D721Med (cell line): ENCODE measurements around the gene SHB.

Experiments used
- DNase-seq: peaks from one replicate; pipeline ENCODE4 v3.0.0; 2011; ENCODE audit warnings: low spot score; ENCODE audit not compliant: insufficient read length
- FAIRE-seq: peaks from 2 replicates; lab custom pipeline; 2011; peaks lifted over from hg19 to GRCh38; lab: Jason Lieb, UNC
- TF ChIP-seq, protein P1 (sequence below): IDR thresholded peaks from 2 replicates; pipeline ENCODE4 v1.5.1; 2012; ENCODE audit warnings: mild to moderate bottlenecking, control low read depth; ENCODE audit not compliant: insufficient read depth; ENCODE audit errors: missing control alignments

The SHB gene

DNA sequence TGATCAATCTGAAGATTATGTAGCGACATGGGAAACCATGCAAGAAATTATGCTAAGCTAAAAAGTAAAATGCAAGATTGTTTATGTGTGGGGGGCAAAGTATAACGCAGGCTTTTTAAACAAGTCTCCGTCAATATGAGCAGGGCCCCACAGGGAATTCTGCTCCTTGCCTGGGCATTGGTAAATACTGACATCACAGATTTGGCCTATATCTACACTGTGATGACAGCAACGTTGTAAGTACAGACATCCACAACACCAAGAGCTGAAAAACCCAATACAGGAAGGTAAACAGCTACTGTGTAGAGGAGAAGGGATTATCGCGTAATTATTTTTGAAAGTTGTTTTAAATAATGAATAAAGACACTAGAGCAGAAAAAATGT is 90.6 kb downstream of the SHB start:
- no peak for DNase-seq
- no peak for FAIRE-seq
- TF ChIP-seq, protein P1, sequence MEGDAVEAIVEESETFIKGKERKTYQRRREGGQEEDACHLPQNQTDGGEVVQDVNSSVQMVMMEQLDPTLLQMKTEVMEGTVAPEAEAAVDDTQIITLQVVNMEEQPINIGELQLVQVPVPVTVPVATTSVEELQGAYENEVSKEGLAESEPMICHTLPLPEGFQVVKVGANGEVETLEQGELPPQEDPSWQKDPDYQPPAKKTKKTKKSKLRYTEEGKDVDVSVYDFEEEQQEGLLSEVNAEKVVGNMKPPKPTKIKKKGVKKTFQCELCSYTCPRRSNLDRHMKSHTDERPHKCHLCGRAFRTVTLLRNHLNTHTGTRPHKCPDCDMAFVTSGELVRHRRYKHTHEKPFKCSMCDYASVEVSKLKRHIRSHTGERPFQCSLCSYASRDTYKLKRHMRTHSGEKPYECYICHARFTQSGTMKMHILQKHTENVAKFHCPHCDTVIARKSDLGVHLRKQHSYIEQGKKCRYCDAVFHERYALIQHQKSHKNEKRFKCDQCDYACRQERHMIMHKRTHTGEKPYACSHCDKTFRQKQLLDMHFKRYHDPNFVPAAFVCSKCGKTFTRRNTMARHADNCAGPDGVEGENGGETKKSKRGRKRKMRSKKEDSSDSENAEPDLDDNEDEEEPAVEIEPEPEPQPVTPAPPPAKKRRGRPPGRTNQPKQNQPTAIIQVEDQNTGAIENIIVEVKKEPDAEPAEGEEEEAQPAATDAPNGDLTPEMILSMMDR, result no peak

DNA sequence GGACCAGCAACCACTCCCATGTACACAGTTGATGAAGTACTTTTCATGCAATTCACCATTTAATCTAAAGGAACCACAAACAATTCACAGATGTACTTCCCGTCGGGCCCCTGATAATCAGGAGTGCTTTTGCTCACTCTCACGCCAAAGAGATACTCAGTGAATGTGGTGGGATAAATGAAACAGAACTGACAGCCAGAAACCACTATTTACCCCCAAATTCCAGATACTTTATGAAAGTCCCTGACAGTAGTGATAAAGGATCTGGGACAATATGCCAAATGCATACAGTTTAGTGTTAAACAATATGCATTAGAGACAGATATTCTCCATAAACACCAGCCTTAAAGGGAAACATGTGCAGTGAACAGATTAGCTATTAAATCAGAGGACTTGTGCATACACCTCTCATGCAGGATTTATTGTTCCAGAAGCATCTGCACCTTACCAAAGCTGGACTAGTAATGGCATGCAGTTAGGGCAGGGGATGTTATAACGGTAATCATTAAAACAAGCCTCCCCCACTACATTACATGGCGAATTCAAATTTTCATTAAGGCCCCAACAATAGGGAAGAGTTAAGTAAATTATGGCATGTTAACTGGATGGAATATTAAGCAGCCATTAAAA is 91.1 kb downstream of the SHB start:
- TF ChIP-seq, protein P1, result no peak
- no peak for FAIRE-seq
- no peak for DNase-seq

DNA sequence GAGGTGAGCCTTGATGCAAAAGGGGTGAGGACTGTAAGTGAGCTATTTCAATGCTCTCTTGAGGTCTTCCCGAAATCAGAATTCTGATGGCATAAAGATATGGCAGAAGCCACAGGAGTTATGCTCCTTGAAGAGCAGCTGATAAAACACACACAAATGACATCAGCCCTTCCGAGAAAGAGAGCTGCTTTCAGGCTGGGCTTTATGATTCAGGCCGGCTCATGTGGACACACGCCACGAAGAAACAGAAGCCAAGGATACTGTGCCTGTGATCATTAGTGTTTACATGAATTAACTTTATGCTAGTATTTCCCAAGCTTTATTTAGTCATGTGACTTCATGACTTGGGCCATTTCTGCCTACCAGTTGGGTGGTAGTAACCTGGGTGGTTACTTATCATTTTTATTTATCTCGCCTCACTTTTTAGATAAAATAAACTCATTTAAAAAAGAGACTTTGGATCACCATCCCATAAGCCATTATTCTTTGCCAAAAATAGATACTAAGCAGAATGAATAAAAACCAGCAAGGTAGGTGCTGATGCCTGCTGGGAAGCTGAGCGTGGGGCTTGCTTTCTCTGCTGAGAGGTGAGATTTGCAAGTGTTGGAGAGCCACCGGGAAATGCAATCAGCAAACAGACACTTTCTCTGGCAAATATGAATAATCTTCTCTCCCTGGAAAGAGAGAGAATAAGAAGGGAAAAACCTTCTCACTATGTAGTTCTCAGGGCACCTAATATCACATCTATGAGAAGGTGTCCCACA is 92.1 kb downstream of the SHB start:
- no peak for DNase-seq
- TF ChIP-seq, protein P1, result no peak
- no peak for FAIRE-seq

DNA sequence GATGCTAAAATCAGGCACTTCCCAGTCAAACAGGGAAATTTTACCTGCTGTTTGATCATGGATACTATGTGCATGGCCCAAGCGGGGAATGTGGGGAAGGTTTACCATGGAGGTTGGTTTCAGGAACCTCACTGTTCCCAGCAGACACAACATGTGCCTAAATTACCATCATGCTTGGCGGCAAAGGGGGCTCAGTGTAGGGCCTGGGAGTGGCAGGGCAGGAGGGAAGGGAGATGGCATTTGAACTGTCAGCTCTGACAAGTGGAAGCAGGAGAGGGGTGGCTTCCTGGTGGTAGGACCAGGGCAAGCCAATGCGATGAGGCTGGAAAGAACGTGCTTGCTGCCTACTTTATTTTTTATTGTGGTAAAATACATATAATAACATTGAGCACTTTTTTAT is 93.4 kb downstream of the SHB start:
- FAIRE-seq (no peak), DNase-seq (no peak)
- TF ChIP-seq, protein P1, result no peak

DNA sequence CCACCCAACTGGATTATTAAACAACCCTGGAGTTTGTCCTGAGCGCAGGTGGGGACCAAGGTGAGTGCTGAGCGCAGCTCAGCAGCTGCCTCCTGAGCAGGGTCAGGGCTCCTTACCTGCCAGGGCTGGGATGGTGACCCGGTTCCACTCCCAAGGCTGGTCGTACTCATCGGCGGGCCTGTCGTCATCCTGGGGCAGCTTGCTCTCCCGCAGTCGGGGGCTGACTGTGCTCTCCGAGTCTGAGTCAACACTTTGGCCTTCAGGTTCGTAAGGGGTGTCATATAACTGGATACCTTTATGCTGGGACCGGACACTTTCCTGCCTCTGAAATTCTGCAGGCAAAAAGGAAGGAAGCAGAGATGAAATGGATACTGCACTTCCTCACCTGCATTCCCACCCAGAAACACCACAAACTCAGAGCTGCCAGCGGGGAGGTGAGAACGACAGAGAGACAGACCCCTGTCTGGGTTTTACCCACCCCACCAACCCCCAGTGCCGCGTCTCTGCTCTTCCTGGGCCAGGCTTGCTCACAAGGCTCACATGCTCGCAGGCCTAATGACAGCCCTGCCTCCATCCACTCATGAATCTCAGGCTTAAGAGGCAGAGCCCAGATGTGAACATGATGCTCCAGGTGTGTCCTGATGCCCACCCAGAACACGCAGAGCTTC is 94.4 kb downstream of the SHB start:
- no peak for FAIRE-seq
- DNase-seq, result no peak
- TF ChIP-seq, protein P1, result no peak

DNA sequence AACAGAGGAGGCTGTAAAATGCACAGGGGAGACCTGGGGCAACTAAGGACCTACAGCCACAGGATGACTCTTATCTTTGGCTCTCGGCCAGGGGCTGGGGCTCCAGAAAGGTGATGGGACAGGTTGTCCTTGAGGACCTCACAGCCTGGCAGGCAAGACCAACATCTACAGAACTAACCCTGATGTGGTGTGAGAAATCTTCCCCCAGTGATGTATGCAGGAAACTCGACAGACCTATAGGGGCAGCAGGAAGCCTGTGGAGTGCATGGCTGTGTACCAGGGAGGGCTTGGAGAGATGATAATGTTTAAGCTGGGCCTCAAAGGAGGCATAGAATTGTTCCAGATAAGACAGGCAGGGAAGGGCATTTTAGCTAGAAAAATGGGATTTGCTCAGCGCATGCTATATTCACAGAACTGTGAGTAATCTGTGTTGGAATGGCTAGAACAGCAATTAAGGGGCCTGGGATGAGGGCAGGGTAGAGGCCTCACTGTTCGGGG is 96.6 kb downstream of the SHB start:
- FAIRE-seq (no peak), DNase-seq (no peak)
- TF ChIP-seq, protein P1, result no peak
